Epidermal melanocyte (primary cell): ENCODE measurements around the gene GRK6.

ENCODE experiments used
- DNase-seq: peaks from one replicate; pipeline ENCODE4 v3.0.0; 2011; ENCODE audit warnings: low spot score; ENCODE audit not compliant: insufficient read length

The GRK6 gene

DNA sequence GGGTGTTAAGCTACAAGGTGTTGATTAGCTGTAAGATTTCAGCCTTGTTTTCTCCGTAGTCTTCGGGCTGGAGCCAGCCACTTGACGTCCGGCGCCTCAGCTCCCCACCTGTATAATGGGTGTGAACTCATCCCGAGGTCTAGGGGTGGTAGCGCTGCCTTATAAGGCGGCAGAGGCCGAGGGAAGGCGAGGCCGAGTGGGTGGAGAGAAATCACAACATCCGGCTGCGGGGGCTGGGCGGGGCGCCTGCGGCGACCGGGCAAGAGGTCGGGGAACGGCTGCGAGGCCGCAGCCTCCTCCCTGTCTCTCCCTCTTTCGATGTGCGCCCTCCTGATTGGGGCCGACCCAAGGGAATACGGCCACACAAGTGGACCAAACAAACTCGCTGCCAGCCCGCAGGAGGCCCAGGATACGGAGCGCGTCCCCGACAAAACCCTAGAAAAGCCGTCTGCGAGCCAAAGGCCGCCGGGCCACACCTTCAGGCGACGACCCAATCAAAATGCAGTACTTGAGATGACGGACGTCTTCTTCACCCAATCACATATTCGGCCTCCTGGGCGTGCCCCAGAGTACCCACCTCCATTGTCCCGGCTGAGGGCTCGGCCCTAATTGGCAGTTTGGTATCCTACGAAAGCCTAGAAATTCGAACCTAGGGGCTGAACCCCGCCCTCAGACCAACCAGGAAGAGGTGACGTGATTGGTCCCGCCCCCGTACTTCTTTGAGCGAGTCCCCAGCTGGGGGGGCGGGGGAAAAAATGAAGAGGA is 493 bp upstream of the GRK6 start:
- peak; percentile 99 for DNase-seq

GRCh38 chr5:177427211-177427822 is 841 bp downstream of the GRK6 start:
- DNase-seq = no peak

DNA sequence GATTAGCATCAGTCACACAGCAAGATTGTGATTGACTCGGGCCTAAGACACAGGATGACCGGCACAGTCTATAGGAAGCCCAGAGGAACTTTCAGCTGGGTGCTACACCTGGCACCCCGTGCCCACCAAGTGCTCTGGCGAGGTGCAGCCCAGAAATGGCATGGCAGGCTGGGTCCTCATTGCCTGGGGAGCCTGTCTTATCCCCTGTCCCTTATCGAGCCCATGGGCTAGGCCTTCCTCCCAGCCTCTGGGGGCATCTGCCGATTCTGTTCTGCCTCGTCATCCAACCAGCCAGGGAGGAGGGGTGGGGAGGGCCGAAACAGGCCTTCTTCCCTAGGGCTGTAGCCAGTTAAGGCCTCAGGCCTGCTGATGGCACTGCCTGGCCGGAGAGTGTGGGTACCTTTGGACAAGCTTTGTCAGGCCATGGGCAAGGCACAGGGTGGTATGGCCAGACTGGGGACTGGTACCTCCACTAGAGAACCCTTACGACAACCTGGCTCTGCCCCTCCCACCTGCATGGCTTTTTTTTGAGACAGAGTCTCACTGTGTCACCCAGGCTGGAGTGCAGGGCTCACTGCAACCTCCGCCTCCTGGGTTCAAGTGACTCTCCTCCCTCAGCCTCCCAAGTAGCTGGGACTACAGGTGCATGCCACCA is 1.6 kb downstream of the GRK6 start:
- DNase-seq = no peak

- no peak for DNase-seq
Observed at GRCh38 chr5:177428574-177429217, 2.2 kb downstream of the GRK6 start.

GRCh38 chr5:177429248-177430040 is 3.0 kb downstream of the GRK6 start:
- no peak for DNase-seq

DNA sequence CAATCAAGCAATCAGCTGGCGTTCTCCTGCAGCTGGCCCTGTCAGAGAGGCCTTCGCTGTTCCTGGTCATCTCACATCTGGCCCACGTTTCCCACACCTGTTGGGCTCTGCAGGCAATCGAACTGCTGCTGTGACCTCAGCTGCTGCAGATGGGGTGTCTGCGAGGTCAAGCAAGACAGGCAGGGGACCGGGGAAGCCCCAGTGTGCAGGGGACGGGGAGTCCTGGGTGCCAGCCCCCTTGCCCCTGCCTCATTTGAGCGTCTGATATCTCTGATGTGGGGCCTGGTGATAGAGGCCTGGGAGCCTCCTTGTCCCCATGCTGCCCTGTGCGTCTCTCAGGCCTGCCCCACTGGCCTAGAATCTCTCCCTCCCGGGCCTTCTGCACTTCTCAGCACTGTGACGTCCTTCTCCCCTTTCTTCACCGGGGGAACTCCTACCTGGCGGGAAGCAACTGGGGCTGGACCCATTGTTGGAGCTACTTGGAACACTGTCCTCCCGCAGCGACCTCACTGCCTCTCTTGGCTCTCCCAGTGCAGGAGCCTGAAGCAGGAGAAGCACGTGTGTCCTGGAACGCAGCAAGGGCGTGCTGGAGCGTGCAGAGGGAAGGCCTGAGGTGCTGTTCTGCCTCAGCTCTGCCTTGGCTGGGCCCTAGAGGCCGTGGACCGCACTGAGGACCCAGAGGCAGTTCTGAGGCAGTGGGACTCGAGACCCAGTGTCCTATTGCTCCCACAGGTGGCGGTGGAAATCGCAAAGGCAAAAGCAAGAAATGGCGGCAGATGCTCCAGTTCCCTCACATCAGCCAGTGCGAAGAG is 3.9 kb downstream of the GRK6 start:
- DNase-seq = no peak

DNA sequence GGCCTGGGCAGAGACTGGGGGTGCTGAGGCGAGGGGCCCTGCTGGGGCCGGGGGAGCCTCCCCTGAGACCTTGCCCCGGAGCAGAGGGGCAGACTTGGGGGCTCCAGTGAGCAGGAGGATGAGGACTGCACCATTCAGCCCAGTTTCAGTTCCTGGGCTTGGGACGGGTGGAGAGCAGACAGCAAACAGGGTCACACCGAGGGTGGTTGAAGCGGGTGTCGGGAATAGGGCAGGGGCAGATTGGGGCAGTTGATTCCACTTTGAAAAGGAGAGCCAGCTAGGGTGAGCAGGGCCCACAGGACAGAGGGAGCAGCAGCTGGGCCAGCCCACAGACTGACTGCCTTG is 4.5 kb downstream of the GRK6 start:
- DNase-seq = no peak

- DNase-seq = no peak
Observed at GRCh38 chr5:177431317-177432142, 5.1 kb downstream of the GRK6 start.

GRCh38 chr5:177432143-177432838 is 5.8 kb downstream of the GRK6 start:
- DNase-seq = no peak

DNA sequence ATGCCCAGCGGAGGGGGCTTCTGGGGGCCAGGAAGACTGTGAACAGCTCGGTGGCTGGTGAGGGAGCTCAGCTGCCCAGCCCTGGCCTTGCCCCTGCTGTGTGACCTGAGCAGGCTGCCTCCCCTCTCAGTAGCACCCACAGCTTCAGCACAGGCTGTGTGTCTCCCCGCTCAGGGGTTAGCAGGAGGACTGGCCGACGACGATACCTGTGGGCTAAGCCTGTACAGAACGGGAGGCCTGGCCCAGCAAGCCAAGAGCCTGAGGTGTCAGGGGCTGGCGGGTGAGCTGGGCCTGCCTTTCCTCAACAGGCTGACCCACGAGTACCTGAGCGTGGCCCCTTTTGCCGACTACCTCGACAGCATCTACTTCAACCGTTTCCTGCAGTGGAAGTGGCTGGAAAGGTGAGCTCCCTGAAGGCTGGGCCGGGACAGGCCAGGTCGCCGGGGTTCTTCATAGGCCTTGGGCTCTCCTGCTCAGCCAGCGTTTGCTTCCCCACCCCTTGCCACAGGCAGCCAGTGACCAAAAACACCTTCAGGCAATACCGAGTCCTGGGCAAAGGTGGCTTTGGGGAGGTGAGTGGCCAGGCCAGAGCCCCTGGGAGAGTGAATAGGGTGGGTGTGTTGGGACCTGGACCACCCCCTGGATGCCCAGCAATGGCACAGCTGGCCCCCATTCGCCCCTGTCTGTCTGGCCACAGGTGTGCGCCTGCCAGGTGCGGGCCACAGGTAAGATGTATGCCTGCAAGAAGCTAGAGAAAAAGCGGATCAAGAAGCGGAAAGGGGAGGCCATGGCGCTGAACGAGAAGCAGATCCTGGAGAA is 6.6 kb downstream of the GRK6 start:
- DNase-seq = no peak

GRCh38 chr5:177433658-177434217 is 7.3 kb downstream of the GRK6 start:
- no peak for DNase-seq

- DNase-seq = no peak
Observed at GRCh38 chr5:177434437-177434836, 8.0 kb downstream of the GRK6 start.

DNA sequence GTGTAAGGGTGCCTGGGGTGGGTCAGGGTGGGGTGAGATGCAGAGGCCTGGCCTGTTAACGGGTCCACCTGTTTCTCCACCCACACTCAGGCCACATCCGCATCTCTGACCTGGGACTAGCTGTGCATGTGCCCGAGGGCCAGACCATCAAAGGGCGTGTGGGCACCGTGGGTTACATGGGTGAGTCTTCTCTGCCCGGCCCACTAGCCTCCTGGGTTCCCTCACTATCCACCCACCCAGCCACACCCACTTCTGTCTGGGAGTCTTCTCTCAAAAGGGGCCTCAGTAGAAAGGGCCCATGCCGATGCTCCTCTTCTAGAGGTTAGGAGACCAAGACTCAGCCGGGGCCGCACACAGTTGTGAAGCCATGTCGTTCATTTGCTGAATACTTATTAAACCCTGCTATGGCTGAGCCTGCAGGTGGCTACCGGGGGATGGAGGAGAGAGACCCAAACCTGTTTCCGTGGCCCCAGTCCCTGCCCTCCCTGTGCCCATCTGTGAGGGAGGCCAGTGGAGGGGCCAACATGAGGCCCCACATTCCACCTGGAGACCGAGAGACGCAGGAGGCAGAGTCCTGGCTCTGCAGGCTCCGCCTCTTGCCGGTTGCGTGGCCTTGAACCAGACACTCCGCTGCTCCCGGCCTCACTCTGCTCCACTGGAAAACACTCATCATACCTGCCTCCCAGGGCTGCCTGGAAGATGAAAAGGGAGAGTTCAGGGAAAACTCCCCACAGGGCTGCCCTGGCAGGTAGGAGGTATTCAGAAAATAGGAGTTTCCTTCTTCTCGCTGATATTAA is 8.7 kb downstream of the GRK6 start:
- no peak for DNase-seq

- DNase-seq = no peak
Observed at GRCh38 chr5:177435847-177436536, 9.5 kb downstream of the GRK6 start.

DNA sequence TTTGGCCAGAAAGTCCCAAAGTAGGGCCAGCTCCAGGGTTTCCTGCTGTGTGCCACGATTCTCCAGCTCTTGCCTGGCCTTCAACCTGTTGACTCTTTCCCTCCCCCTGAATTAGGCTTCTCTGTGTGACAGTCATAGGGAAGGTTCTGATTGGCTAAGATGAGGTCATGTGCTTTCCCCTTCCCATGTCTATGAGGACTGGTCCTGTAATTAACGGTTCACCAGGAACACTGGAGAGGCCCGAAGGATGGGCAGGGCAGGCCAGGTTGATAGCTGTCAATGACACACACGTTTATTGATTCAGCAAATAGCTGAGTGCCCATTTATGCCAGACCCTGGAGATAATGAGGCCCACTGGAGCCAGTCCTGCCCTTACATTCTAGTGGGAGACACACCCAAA is 11.1 kb downstream of the GRK6 start:
- DNase-seq = no peak

DNA sequence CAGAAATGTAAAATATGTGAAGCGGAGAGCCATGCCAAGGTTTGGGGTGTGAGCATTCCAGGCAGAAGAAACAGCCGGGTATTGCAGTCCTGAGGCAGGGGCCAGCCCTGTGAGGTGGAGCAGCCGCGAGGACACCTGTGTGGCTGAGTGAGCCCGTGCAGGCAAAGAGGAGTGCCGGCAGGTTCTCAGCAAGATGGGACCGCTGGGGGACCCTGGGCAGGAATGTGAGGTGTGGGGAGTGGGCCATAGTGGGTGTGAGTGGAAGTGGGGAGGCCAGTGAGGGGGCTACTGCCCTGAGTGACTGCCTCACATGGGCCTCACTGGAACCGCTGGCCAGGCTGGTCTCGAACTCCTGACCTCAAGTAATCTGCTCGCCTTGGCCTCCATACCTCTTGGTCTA is 12.0 kb downstream of the GRK6 start:
- no peak for DNase-seq
